ENCODE measurements around the gene METTL13.

DNA sequence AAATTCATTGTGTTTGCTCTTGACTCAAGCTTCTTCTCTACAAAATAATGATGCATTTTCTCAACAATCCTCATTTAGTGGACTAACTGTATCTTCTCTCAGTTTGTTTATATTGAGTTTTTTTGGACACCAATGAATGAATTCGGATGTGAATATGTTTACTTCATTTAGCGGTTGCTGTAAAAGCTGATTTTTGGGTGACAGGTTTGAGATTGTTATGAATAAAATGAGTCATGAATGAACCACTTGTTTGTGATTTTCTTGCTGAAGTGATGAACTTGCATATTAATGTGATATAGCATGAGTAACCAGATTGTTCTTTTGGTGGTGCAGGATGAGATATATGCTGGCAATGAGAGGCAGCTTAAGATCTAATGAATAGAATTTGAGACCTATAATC, 62.9 kb downstream of the METTL13 start:
- TF ChIP-seq FOXK2 (IDR thresholded peaks at IDR 0.05) (no peak), NFRKB (IDR thresholded peaks at IDR 0.05) (no peak), SUZ12 (IDR thresholded peaks at IDR 0.05) (no peak), ELF4 (IDR thresholded peaks at IDR 0.05) (no peak), FOXA1 (IDR thresholded peaks at IDR 0.05) (no peak), LEF1 (IDR thresholded peaks at IDR 0.05; ENCODE audit: borderline replicate concordance) (no peak), BHLHE40 (IDR thresholded peaks at IDR 0.05; ENCODE audit: borderline replicate concordance) (no peak), TARDBP (IDR thresholded peaks at IDR 0.05) (no peak), SP1 (IDR thresholded peaks at IDR 0.05) (no peak), ARNT (IDR thresholded peaks at IDR 0.05) (no peak), ZNF384 (IDR thresholded peaks at IDR 0.05) (no peak), PKNOX1 (IDR thresholded peaks at IDR 0.05) (no peak), FOXM1 (IDR thresholded peaks at IDR 0.05; ENCODE audit: borderline replicate concordance) (no peak)
